ENCODE results near the gene SLC6A18.
"Not testable (repeated sequence)": the region's sequence is repeated elsewhere in the genome, so short reads cannot be mapped to it uniquely, and the experiment has no call there.

The SLC6A18 gene

GRCh38 chr5:1276930-1277329 lies 51.7 kb downstream of the SLC6A18 start:
- no peak for DNase-seq (ENCODE audit: low read depth)

- no peak for DNase-seq (ENCODE audit: low read depth)
These were observed 52.1 kb downstream of the SLC6A18 start for GRCh38 chr5:1277331-1277730.

- no peak for DNase-seq (ENCODE audit: low read depth)
These were observed 52.6 kb downstream of the SLC6A18 start for GRCh38 chr5:1277781-1278180.

GRCh38 chr5:1278216-1278615 lies 53.0 kb downstream of the SLC6A18 start:
- DNase-seq (ENCODE audit: low read depth), result no peak

- DNase-seq (ENCODE audit: low read depth), result no peak
These were observed 53.7 kb downstream of the SLC6A18 start for GRCh38 chr5:1278656-1279442.

GRCh38 chr5:1279443-1280151 lies 54.4 kb downstream of the SLC6A18 start:
- no peak for DNase-seq (ENCODE audit: low read depth)

GRCh38 chr5:1280177-1281037 lies 55.2 kb downstream of the SLC6A18 start:
- DNase-seq (ENCODE audit: low read depth), result no peak

- no peak for DNase-seq (ENCODE audit: low read depth)
These were observed 56.1 kb downstream of the SLC6A18 start for GRCh38 chr5:1281038-1281882.

GRCh38 chr5:1282131-1282992 lies 57.2 kb downstream of the SLC6A18 start:
- DNase-seq (ENCODE audit: low read depth), result no peak

GRCh38 chr5:1282993-1283728 lies 58.0 kb downstream of the SLC6A18 start:
- not testable (repeated sequence) for DNase-seq (ENCODE audit: low read depth)

GRCh38 chr5:1283729-1284041 lies 58.5 kb downstream of the SLC6A18 start:
- DNase-seq (ENCODE audit: low read depth), result not testable (repeated sequence)

- not testable (repeated sequence) for DNase-seq (ENCODE audit: low read depth)
These were observed 59.3 kb downstream of the SLC6A18 start for GRCh38 chr5:1284336-1284970.

- no peak for DNase-seq (ENCODE audit: low read depth)
These were observed 60.0 kb downstream of the SLC6A18 start for GRCh38 chr5:1285141-1285540.

GRCh38 chr5:1285883-1286291 lies 60.7 kb downstream of the SLC6A18 start:
- no peak for DNase-seq (ENCODE audit: low read depth)

- DNase-seq (ENCODE audit: low read depth), result no peak
These were observed 63.5 kb downstream of the SLC6A18 start for GRCh38 chr5:1288439-1289335.

- DNase-seq (ENCODE audit: low read depth), result not testable (repeated sequence)
These were observed 64.4 kb downstream of the SLC6A18 start for GRCh38 chr5:1289559-1289958.

GRCh38 chr5:1290956-1291355 lies 65.8 kb downstream of the SLC6A18 start:
- DNase-seq (ENCODE audit: low read depth), result not testable (repeated sequence)

GRCh38 chr5:1291611-1292080 lies 66.5 kb downstream of the SLC6A18 start:
- no peak for DNase-seq (ENCODE audit: low read depth)

Measured in activated T-helper 1 cell treated with Interleukin-2 at 50 U/mL for 16 hours (primary cell).